Naive thymus-derived CD8-positive, alpha-beta T cell (primary cell): ENCODE results near the gene GNB1L. TPM values are rescaled to one million over a fixed set of nuclear protein-coding genes. Genes with fewer than 3 reads are reported as not detected.
A peak's percentile ranks its signal among the peaks of the same experiment; 100 is the strongest.

Experiments used
- ATAC-seq, 2 donors: fragments of 150-1000 bp; cut with Tn5 transposase in 1 of 2; sonication (Bioruptor Pico), chemical (Tn5 transposase) in 1 of 2; 1 replicate in 1 of 2; 2 replicates in 1 of 2; pipeline ENCODE4 v1.10.0; 2021; ENCODE audit warnings: mild to moderate bottlenecking in 2 of 2, moderate library complexity in 2 of 2
- POLR2A ChIA-PET: fragments of 350-600 bp; sonication (Branson Sonifier 250); formaldehyde crosslinking; loops from one replicate; lab custom pipeline; 2021; ENCODE audit warnings: antibody characterized with exemption; lab: Charles Lee
- DNase-seq, 10 donors: peaks; one replicate each; pipeline versions ENCODE4 v3.0.0 to v3.0.0-alpha.2; 2020 to 2022
- H3K27ac Mint-ChIP-seq, 10 donors: one replicate each; pipeline ENCODE4 v1.8.0; 2020 to 2022; ENCODE audit warnings: mild to moderate bottlenecking in 10 of 10, mixed read lengths in 10 of 10, moderate library complexity in 4 of 10, inconsistent platforms in 1 of 10
- H3K27me3 Mint-ChIP-seq, 5 donors: one replicate each; pipeline ENCODE4 v1.8.0; 2021 to 2022; ENCODE audit warnings: mixed read lengths in 5 of 5
- H3K36me3 Mint-ChIP-seq, 3 donors: one replicate each; pipeline ENCODE4 v1.8.0; 2020 to 2022; ENCODE audit warnings: mixed read lengths in 3 of 3, mild to moderate bottlenecking in 2 of 3, inconsistent platforms in 1 of 3
- H3K4me1 Mint-ChIP-seq, 4 donors: one replicate each; pipeline ENCODE4 v1.8.0; 2021 to 2022; ENCODE audit warnings: mixed read lengths in 4 of 4
- H3K4me3 Mint-ChIP-seq, 10 donors: one replicate each; pipeline ENCODE4 v1.8.0; 2020 to 2022; ENCODE audit warnings: mild to moderate bottlenecking in 10 of 10, mixed read lengths in 10 of 10, moderate library complexity in 6 of 10, inconsistent platforms in 1 of 10
- H3K9me3 Mint-ChIP-seq, 9 donors: one replicate each; pipeline ENCODE4 v1.8.0; 2020 to 2022; ENCODE audit warnings: mixed read lengths in 9 of 9, mild to moderate bottlenecking in 3 of 9, inconsistent platforms in 1 of 9, moderate library complexity in 1 of 9
- polyA plus RNA-seq, 3 donors: library from polyadenylated mRNA; unstranded; fragments of 300-500 nt; fragmentation: Illumina TruSeq; gene quantifications; one replicate each; pipeline ENCODE4 v1.2.3, GENCODE V29; 2021
- total RNA-seq, 8 experiments: library from RNA in 2 of 8; stranded (reverse) in 2 of 8; gene quantifications; one replicate each; pipeline ENCODE4 v1.2.3 and lab custom pipeline; 2021 to 2026

Gene GNB1L
- total and polyA plus RNA-seq, 5 experiments from 2014 or later: 11.0 to 18.7 (median 12.5) TPM

DNA sequence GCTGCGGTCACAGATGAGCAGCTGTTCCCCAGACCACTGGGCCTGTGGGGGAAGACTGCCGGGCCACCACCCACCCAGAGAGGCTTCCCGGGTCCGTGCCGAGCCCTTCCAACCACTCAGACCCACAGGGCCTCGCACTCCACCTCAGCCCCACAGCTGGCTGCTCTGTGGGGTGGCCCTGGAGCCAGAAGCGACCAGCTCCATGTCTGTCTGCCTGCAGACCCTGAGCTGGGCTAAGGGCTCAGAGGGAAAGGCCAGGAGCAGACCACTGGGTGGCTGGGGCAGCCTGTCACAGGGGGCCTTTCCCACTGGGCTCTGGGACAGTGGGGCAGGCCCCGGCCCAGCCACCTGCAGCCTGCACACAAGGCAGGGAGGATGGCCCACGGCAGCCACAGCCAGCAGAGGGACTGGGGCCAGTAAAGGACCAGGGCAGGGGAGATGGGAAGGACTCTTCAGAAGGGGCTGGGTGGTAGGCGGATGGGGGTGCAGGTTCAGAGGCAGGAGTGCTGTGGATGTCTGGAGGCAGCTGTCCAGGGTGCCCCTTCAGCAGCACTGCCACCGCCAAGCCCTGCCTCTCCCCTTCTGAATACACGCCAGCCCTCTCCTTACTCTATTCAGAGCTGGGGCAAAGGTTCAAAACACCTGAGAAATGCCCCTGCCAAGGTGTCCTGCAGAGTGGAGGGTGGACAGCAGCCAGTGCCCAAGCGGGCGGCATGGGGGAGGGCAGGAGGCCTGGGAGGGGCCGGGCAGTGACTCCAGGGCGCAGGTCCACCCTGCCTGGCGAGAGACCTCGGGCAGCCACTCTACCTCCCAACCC, 32.2 kb downstream of the GNB1L start:
- DNase-seq (peak in 2 of 10 donors; percentile 14 to 48), ATAC-seq (no peak)
- no peaks in the 10 kb centered on the region for H3K9me3 Mint-ChIP-seq
- H3K36me3 Mint-ChIP-seq: no peaks in the 10 kb centered on the region
- no peak overlapping the region for H3K4me3 Mint-ChIP-seq
- peaks cover 6 to 22% (median 9%) of the 10 kb centered on the region in 4 donors for H3K4me1 Mint-ChIP-seq
- H3K27me3 Mint-ChIP-seq: no peaks in the 10 kb centered on the region
- POLR2A ChIA-PET: interaction anchor here (0.6 kb wide), 1 partner anchor 13 kb away, joined by 4 read pairs; no protein-coding TSS in a partner anchor
- H3K27ac Mint-ChIP-seq: peak overlapping the region in 1 of 10 donors; percentile 37

DNA sequence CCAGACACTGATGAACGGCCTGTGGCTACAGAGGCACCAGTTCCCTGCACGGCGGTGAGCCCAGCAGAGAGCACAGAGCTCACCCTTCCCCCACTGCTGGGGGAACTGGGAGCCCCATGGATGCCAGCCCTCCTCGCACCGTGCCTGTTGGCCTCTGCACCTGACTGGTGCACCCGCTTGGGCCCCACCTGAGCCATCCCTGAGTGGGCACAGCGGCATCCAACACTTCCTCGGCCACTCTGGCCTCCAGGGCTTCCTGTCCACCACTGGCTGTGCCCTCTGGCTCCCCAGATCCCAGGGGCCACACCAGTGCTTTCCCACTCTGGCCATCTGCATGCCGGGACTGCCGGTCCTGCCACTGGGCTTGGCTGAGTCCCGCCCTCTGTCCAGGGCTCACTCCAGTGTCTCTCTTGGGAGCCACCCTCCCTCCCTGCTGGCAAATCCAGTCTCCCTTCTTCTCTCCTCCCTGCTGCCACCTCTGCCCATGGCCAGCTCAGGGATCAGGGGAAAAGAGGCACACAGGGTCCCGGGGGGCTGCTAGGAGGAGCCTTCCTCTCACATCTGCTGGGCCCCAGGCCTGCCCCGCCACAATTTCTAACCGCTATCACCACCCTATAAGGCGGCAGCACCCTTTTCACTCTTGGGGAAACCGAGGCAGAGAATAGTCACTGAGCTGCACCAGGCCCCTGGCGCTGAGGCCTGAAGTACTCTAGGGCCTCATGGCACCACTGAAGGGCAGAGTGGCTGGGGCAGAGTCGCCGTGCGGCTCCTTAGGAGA, 33.0 kb downstream of the GNB1L start:
- DNase-seq (peak in 2 of 10 donors; percentile 14 to 61), ATAC-seq (no peak)
- no peak overlapping the region for H3K4me3 Mint-ChIP-seq
- POLR2A ChIA-PET: no interaction called here
- no peaks in the 10 kb centered on the region for H3K27me3 Mint-ChIP-seq
- H3K27ac Mint-ChIP-seq: peak overlapping the region in 3 of 10 donors; percentile 35 to 67 (median 37)
- H3K9me3 Mint-ChIP-seq: no peaks in the 10 kb centered on the region
- H3K36me3 Mint-ChIP-seq: no peaks in the 10 kb centered on the region
- H3K4me1 Mint-ChIP-seq: peaks cover 6 to 14% (median 9%) of the 10 kb centered on the region in 4 donors

DNA sequence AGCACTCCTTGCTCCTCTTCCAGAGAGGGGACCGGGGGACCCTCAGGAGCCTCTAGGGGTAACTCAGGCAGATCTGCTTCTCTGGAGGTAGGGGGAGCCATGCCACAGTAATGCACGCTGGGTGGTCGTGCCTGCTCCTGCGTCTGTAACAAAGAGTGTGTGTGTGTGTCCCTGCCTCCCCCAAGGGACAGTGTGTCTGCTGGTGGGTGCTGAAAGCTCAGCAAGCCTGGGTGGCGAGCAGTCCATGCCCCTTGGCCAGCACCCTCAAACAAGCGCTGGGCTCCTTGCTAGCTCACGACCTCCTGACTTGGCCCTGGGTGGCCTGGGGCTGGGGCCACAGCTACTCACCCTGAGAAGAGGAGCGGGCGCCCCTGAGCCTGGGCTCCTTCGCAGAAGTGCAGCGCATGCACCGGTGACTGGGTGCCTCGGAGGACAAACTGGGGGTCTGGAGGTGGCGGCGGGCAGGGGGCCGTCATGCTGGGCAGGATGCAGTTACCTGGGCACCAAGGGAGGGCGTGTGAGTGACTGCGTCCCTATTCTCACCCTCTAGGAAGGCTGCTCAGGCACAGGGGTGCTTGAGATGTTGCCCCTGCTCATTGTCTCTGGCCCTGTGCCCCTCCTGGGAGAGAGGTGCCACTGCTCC, 33.7 kb downstream of the GNB1L start:
- no peaks in the 10 kb centered on the region for H3K27me3 Mint-ChIP-seq
- peaks cover 4 to 9% (median 6%) of the 10 kb centered on the region in 4 donors for H3K4me1 Mint-ChIP-seq
- DNase-seq (peak in 1 of 10 donors; percentile 54), ATAC-seq (no peak)
- POLR2A ChIA-PET: no interaction called here
- peaks cover 0 to 2% (median 0%) of the 10 kb centered on the region in 3 donors for H3K36me3 Mint-ChIP-seq
- no peak overlapping the region for H3K27ac Mint-ChIP-seq
- no peak overlapping the region for H3K4me3 Mint-ChIP-seq
- no peaks in the 10 kb centered on the region for H3K9me3 Mint-ChIP-seq

DNA sequence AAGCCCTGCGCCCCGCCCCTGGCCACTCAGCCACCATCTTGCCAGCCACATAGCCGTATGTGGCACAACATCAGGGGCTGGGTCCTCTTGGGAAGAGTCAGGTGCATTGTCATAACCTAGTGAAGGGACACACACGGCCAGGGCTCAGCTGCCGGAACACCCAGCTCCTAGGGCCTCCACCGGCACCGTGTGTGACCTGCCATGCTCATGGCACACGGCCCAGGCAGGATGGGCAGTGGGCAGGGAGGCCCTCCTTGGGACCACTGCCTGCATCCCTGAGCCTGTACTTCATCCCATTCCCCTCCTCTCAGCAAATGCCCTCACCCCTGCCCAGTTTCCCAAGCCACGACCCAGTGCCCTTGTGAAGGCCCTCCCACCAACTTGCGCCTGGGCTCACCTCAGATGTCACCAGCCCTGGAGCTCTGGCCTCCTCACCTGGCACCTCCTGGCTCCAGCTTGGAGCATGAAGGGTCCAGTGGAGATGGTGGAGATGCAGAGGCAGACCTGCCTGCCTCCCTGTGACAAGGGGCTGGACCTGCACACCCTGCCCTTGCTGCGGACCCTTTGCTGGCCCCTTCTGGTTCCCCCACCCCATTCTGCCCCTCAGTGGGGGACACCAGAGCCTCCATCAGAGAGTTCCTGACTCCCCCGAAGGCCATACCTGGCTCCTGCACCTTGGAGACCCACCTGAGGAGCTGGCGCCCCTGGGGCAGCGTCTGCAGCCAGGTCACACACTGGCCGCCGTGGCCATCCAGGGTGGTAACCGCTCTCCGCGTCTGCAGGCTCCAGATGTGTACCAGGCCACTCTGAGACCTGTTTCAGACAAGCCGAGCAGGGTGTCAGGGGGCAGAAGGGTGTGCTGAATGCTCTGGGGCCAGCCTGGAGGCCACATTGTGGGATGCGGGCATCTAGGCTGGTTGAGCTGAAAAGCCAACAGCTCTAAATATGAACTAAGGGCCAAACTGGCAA, 34.5 kb downstream of the GNB1L start:
- no peaks in the 10 kb centered on the region for H3K27me3 Mint-ChIP-seq
- no peaks in the 10 kb centered on the region for H3K9me3 Mint-ChIP-seq
- DNase-seq: peak in 1 of 10 donors; percentile 56
- ATAC-seq: no peak
- no peak overlapping the region for H3K4me3 Mint-ChIP-seq
- H3K4me1 Mint-ChIP-seq: peaks cover 4 to 7% (median 6%) of the 10 kb centered on the region in 4 donors
- peaks cover 0 to 2% (median 0%) of the 10 kb centered on the region in 3 donors for H3K36me3 Mint-ChIP-seq
- H3K27ac Mint-ChIP-seq: peak overlapping the region in 1 of 10 donors; percentile 7
- POLR2A ChIA-PET: no interaction called here

DNA sequence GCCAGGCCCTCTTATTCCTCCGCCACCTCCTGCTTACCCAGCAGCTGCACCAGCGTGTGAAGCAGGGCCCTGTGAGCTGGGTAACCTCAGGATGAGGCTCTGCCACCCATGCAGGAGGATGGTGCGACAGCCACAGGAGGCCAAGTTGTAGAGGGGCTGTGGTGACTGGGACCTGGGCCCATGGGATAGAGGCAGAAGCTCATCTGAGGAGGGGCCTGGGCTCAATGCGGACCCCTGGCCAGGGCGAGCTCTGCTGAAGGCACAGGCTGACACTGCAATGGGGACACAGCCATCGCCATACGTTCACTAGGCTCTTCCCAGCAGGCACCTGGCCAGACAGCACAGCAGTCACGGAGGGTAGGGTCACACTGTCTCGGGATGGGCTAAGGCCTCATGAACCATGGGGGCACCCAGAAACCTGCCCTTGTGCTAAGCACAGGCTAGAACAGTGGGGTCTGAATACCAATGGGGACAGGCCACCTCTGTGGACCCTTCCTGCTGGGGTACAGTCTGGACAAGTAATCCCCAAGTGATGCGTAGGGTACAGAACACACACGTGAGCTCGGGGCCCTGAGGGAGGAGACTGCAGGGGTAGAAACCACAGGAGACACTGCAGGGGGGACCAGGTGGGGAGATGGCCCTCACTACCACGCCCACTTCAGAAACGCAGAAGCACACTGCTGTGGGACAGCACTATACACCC, 35.3 kb downstream of the GNB1L start:
- Mint-ChIP-seq H3K27ac (no peak overlapping the region), H3K36me3 (peaks cover 0 to 10% (median 2%) of the 10 kb centered on the region in 3 donors), H3K9me3 (no peaks in the 10 kb centered on the region), H3K4me1 (peaks cover 4 to 7% (median 6%) of the 10 kb centered on the region in 4 donors), H3K4me3 (no peak overlapping the region), H3K27me3 (no peaks in the 10 kb centered on the region)
- ATAC-seq (no peak), DNase-seq (no peak)
- POLR2A ChIA-PET: no interaction called here

DNA sequence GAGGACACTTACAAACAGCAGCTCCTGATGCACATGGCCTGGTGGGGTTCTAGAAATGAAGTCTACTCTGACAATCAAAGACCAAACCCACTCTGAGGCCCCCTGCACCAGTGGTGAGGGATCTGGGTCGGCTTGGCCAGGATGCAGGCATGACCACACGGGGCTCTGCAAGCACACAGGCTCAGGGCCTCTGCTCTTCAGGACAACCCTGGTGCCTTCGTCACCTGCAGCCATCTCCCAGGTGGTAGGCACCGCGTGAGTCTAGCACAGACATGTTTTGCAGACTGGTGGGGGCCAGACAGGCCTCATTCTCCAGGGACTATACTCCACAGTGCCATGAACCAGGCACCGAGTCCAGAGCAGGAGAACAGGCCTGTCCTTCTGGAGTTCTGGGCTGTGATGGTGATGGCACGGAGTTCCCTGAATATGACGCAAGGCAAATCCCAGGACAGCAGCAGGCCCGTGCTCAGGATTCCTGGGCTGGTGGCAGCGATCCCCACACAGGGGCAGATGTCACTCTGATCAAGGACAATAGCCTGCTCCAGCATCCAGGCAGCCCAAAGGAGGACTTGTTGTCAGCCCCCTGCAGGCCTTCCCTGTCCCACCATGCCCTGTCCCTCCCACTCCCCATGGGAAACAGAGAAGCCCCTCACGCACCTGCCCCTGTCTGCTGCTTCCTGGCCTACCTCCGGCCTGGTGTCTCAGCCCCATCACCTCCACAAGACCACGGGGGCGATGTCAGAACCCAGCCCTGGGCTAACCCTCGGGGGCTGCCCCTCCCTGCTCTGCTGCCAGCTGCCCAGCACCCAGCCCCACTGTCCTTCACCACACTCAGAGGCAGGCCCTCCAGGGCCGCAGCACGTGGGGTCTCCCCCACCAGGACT, 36.1 kb downstream of the GNB1L start:
- H3K27ac Mint-ChIP-seq: peak overlapping the region in 2 of 10 donors; percentile 34 to 41
- peaks cover 0 to 11% (median 3%) of the 10 kb centered on the region in 3 donors for H3K36me3 Mint-ChIP-seq
- no peak overlapping the region for H3K4me3 Mint-ChIP-seq
- DNase-seq (no peak), ATAC-seq (no peak)
- no peaks in the 10 kb centered on the region for H3K27me3 Mint-ChIP-seq
- H3K9me3 Mint-ChIP-seq: no peaks in the 10 kb centered on the region
- POLR2A ChIA-PET: no interaction called here
- H3K4me1 Mint-ChIP-seq: peaks cover 1 to 4% (median 3%) of the 10 kb centered on the region in 4 donors

DNA sequence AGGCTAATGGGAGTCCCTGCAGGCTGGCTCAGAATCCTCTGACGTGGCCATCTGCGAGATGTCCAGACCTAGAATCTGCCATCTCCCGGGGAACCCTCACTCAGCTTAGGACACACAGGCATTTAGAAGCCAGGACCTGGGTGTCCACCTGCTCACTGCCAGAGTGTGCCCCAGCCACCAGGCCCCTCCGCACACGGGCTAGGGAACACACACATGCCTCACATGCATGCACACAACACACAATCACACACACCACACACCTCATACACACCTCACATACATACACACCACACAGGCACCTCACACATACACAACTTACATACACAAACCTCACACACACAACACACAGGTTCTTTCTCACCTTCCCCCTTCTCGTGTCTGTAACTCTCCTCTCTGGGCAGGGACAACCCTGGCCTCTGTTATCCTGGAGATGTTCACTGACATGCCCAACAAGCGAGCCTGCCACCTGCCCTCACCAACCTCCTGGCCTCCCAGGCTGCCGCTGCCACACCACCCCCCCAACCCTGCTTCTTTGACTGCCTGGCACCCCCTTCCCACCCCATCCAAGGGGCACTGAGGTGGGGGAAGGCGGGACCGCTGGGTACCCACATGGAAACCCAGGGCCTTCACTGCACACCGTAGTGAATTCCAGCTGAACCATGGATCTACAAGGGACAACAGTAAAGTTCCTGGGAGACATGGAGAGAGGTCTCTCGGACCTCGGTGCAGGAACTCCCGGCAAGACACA, 38.1 kb downstream of the GNB1L start:
- DNase-seq (no peak), ATAC-seq (no peak)
- no peaks in the 10 kb centered on the region for H3K27me3 Mint-ChIP-seq
- peak overlapping the region in 2 of 10 donors; percentile 33 to 91 for H3K27ac Mint-ChIP-seq
- peaks cover 0 to 18% (median 7%) of the 10 kb centered on the region in 3 donors for H3K36me3 Mint-ChIP-seq
- no peaks in the 10 kb centered on the region for H3K9me3 Mint-ChIP-seq
- peaks cover 0 to 3% (median 2%) of the 10 kb centered on the region in 4 donors for H3K4me1 Mint-ChIP-seq
- POLR2A ChIA-PET: no interaction called here
- H3K4me3 Mint-ChIP-seq: no peak overlapping the region

DNA sequence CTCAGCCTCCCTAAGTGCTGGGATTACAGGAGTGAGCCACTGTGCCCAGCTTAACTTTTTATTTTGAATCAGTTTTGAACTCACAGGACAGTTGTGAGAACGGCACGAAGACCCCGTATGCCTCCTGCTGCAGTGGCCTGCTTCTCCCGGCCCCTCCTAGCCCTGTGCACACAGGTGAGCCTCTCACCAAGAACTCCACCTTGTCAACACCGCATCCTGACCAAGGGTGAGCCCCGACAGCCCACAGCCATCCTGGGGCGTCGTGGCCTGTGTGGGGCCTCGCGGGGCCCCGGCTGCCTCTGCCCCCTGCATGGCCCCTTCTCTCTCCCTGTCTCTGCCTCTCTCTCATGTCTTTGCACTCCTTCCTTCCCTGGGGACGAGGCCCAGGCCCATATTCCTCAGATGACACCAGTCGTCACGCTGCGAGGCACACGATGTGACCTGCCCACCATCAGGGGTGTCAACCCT, 38.8 kb downstream of the GNB1L start:
- no peak for DNase-seq
- Mint-ChIP-seq H3K27me3 (no peaks in the 10 kb centered on the region), H3K9me3 (no peaks in the 10 kb centered on the region), H3K27ac (peak overlapping the region in 2 of 10 donors; percentile 31 to 91), H3K4me1 (peaks cover 5 to 8% (median 6%) of the 10 kb centered on the region in 4 donors), H3K4me3 (no peak overlapping the region), H3K36me3 (peaks cover 0 to 18% (median 7%) of the 10 kb centered on the region in 3 donors)
- no peak for ATAC-seq
- POLR2A ChIA-PET: no interaction called here

DNA sequence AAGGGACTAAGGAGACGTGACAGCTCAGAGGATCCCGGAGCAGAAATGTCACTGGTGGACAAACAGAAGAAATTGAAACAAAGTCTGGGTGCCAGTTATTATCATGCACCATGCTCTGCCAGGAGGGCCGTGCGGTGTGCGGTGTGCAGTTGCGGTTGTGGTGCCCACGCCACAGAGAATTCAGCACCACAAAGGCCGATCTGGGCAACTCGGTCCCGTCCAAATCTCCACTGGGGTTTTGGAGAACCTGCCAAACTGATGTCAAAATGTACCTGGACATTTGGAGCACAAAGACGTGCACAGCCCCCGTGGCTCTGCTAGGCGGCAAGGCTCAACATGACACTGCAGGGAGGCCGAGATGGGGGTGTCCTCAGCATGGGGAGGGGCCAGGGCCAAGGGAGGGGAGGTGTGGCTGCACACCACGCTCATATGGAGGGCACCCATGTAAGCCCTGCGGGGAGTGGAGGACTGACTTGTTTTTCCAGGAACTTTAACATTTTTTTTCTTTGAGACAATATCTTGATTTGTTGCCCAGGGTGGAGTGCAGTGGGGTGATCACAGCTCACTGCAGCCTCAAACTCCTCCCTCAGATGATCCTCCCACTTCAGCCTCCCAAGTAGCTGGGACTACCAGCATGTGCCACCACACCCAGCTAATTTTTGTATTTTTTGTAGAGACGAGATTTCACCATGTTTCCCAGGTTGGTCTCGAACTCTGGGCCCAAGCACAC, 39.4 kb downstream of the GNB1L start:
- no peaks in the 10 kb centered on the region for H3K27me3 Mint-ChIP-seq
- DNase-seq (no peak), ATAC-seq (no peak)
- no peak overlapping the region for H3K4me3 Mint-ChIP-seq
- no peaks in the 10 kb centered on the region for H3K9me3 Mint-ChIP-seq
- H3K4me1 Mint-ChIP-seq: peaks cover 6 to 13% (median 10%) of the 10 kb centered on the region in 4 donors
- H3K36me3 Mint-ChIP-seq: peaks cover 0 to 18% (median 7%) of the 10 kb centered on the region in 3 donors
- peak overlapping the region in 3 of 10 donors; percentile 31 to 66 (median 57) for H3K27ac Mint-ChIP-seq
- POLR2A ChIA-PET: no interaction called here
